ENCODE results near the gene DIPK2A.

Gene DIPK2A

DNA sequence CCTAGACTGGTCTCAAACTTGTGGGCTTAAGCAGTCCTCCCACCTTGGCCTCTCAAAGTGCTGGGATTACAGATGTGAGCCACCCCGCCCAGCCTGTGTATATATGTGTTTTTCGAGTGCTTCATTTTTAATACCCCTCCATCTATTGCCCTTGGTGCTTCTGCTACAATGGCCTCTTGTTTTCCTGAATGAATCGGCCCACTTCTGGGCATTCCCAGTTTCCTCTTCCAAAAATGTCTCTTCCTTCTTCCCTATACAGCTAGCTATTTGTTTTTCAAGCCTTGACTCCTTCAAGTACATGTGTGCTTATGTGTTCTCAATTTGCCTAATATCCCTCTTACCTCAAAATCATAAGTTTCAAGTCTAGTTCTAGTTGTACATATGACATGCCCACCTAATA lies 16.7 kb downstream of the DIPK2A start:
- TF ChIP-seq, protein P1, sequence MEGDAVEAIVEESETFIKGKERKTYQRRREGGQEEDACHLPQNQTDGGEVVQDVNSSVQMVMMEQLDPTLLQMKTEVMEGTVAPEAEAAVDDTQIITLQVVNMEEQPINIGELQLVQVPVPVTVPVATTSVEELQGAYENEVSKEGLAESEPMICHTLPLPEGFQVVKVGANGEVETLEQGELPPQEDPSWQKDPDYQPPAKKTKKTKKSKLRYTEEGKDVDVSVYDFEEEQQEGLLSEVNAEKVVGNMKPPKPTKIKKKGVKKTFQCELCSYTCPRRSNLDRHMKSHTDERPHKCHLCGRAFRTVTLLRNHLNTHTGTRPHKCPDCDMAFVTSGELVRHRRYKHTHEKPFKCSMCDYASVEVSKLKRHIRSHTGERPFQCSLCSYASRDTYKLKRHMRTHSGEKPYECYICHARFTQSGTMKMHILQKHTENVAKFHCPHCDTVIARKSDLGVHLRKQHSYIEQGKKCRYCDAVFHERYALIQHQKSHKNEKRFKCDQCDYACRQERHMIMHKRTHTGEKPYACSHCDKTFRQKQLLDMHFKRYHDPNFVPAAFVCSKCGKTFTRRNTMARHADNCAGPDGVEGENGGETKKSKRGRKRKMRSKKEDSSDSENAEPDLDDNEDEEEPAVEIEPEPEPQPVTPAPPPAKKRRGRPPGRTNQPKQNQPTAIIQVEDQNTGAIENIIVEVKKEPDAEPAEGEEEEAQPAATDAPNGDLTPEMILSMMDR (IDR thresholded peaks at IDR 0.05; ENCODE audit: low read length) = no peak
- TF ChIP-seq EZH2 (optimal IDR thresholded peaks at IDR 0.05; ENCODE audit: low read depth, low read length) (no peak), EZH2phosphoT487 (IDR thresholded peaks at IDR 0.05; ENCODE audit: low read length) (no peak)
- H3K4me2 ChIP-seq (ENCODE audit: low read depth, low read length) = no peak overlapping the region
- H3K9ac ChIP-seq (ENCODE audit: low read length) = no peak overlapping the region
- peaks cover 6% of the 10 kb centered on the region; the same call in 1 of the 2 replicates for H3K36me3 ChIP-seq (replicated peaks; ENCODE audit: insufficient read depth, low read length)
- H4K20me1 ChIP-seq (ENCODE audit: insufficient read depth, low read length) = 0 out of 2 replicates have a peak, but pooled peaks cover 7% of the 10 kb centered on the region
- H3K4me1 ChIP-seq (ENCODE audit: low read length) = no peaks in the 10 kb centered on the region
- H3K9me2 ChIP-seq (replicated peaks; ENCODE audit: insufficient read depth, low read length) = no peaks in the 10 kb centered on the region
- peaks cover 4% of the 10 kb centered on the region; the same call in 1 of the 2 replicates for H3F3A ChIP-seq (ENCODE audit: insufficient read depth, low read length)
- no peaks in the 10 kb centered on the region for H3K27me3 ChIP-seq (replicated peaks; ENCODE audit: insufficient read depth, low read length)
- no peak overlapping the region for H2AFZ ChIP-seq (ENCODE audit: low read length)
- no peak for DNase-seq
- no peak overlapping the region for H3K4me3 ChIP-seq (ENCODE audit: low read length)
- H3K9me3 ChIP-seq (replicated peaks; ENCODE audit: insufficient read depth, low read length) = no peaks in the 10 kb centered on the region
- peaks cover 73% of the 10 kb centered on the region for H3K79me2 ChIP-seq (ENCODE audit: low read length)
- no peak overlapping the region for H3K27ac ChIP-seq (ENCODE audit: low read length)

DNA sequence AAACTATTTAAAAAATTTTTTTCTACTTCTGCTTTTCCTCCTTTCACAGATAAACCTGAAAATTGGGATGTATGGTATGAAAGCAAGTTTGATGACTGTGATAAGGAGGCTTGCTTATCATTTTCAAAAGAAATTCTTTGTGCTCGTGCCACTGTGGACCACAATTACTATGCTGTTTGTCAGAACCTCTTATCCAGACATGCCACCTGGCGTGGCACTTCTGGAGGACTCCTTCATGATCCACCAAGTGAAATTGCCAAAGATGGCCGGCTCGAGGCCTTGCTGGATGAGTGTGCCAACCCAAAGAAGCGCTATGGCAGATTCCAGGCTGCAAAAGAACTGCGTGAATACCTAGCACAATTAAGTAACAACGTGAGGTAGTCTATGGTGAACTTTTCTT lies 17.8 kb downstream of the DIPK2A start:
- Histone ChIP-seq H2AFZ (ENCODE audit: low read length) (no peak overlapping the region), H3F3A (ENCODE audit: insufficient read depth, low read length) (peaks cover 4% of the 10 kb centered on the region; the same call in 1 of the 2 replicates), H3K9me3 (replicated peaks; ENCODE audit: insufficient read depth, low read length) (no peaks in the 10 kb centered on the region), H3K4me2 (ENCODE audit: low read depth, low read length) (no peak overlapping the region), H3K27me3 (replicated peaks; ENCODE audit: insufficient read depth, low read length) (no peaks in the 10 kb centered on the region), H3K4me1 (ENCODE audit: low read length) (no peaks in the 10 kb centered on the region), H3K36me3 (replicated peaks; ENCODE audit: insufficient read depth, low read length) (peaks cover 6% of the 10 kb centered on the region; the same call in 1 of the 2 replicates), H4K20me1 (ENCODE audit: insufficient read depth, low read length) (no peaks in the 10 kb centered on the region), H3K9me2 (replicated peaks; ENCODE audit: insufficient read depth, low read length) (no peaks in the 10 kb centered on the region), H3K79me2 (ENCODE audit: low read length) (peaks cover 62% of the 10 kb centered on the region), H3K9ac (ENCODE audit: low read length) (no peak overlapping the region), H3K27ac (ENCODE audit: low read length) (no peak overlapping the region), H3K4me3 (ENCODE audit: low read length) (no peak overlapping the region)
- TF ChIP-seq, protein P1 (IDR thresholded peaks at IDR 0.05; ENCODE audit: low read length) = no peak
- TF ChIP-seq EZH2 (optimal IDR thresholded peaks at IDR 0.05; ENCODE audit: low read depth, low read length) (no peak), EZH2phosphoT487 (IDR thresholded peaks at IDR 0.05; ENCODE audit: low read length) (no peak)
- no peak for DNase-seq

DNA sequence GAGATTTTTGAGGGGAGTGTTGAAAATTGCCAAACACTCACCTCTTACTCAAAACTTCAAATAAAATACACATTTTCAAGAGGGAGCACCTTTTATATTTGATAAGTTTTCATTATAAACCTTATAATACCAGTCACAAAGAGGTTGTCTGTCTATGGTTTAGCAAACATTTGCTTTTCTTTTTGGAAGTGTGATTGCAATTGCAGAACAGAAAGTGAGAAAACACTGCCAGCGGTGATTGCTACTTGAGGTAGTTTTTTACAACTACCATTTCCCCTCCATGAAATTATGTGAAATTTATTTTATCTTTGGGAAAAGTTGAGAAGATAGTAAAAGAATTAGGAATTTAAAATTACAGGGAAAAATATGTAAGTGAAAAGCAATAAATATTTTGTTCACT lies 20.1 kb downstream of the DIPK2A start:
- Histone ChIP-seq H3K4me1 (ENCODE audit: low read length) (no peaks in the 10 kb centered on the region), H3K27ac (ENCODE audit: low read length) (no peak overlapping the region), H3K4me3 (ENCODE audit: low read length) (no peak overlapping the region), H3K9me2 (replicated peaks; ENCODE audit: insufficient read depth, low read length) (no peaks in the 10 kb centered on the region), H3K36me3 (replicated peaks; ENCODE audit: insufficient read depth, low read length) (peaks cover 6% of the 10 kb centered on the region; the same call in 1 of the 2 replicates), H3K9me3 (replicated peaks; ENCODE audit: insufficient read depth, low read length) (no peaks in the 10 kb centered on the region), H2AFZ (ENCODE audit: low read length) (no peak overlapping the region), H3K9ac (ENCODE audit: low read length) (no peak overlapping the region), H3K79me2 (ENCODE audit: low read length) (peaks cover 44% of the 10 kb centered on the region), H3F3A (ENCODE audit: insufficient read depth, low read length) (peaks cover 4% of the 10 kb centered on the region; the same call in 1 of the 2 replicates), H3K4me2 (ENCODE audit: low read depth, low read length) (no peak overlapping the region), H4K20me1 (ENCODE audit: insufficient read depth, low read length) (no peaks in the 10 kb centered on the region), H3K27me3 (replicated peaks; ENCODE audit: insufficient read depth, low read length) (no peaks in the 10 kb centered on the region)
- DNase-seq = no peak
- no peak for TF ChIP-seq EZH2 (optimal IDR thresholded peaks at IDR 0.05; ENCODE audit: low read depth, low read length)
- TF ChIP-seq, protein P1 (IDR thresholded peaks at IDR 0.05; ENCODE audit: low read length) = no peak
- no peak for TF ChIP-seq EZH2phosphoT487 (IDR thresholded peaks at IDR 0.05; ENCODE audit: low read length)
